Gastroesophageal sphincter (tissue), 3 donors: ENCODE data around the gene TSPAN9.

Experiments used
- CTCF ChIP-seq, 4 experiments: fragments of 200-600 bp in 2 of 4; fragments of 450-650 bp in 2 of 4; sonication (generic) in 1 of 4; IDR thresholded peaks; one replicate each; pipeline ENCODE4 v1.5.1; 2017 to 2019; ENCODE audit warnings: antibody characterized with exemption in 4 of 4, mild to moderate bottlenecking in 2 of 4, moderate library complexity in 2 of 4
- EP300 ChIP-seq: sonication (generic); formaldehyde crosslinking; IDR thresholded peaks from one replicate; pipeline ENCODE4 v1.6.1; 2017; ENCODE audit warnings: antibody characterized with exemption, mild to moderate bottlenecking
- POLR2A ChIP-seq, 2 donors: fragments of 450-650 bp; IDR thresholded peaks; one replicate each; pipeline ENCODE4 v1.6.1; 2017; ENCODE audit warnings: antibody characterized with exemption in 2 of 2, mild to moderate bottlenecking in 2 of 2, moderate library complexity in 1 of 2
- POLR2AphosphoS5 ChIP-seq: sonication (generic); formaldehyde crosslinking; IDR thresholded peaks from one replicate; pipeline ENCODE4 v1.6.1; 2017; ENCODE audit warnings: antibody characterized with exemption

GRCh38 chr12:3142386-3142785 is 65.2 kb downstream of the TSPAN9 start:
- TF ChIP-seq CTCF (IDR thresholded peaks at IDR 0.05) = no peak
- no peak for TF ChIP-seq EP300
- no peak for TF ChIP-seq POLR2AphosphoS5
- TF ChIP-seq POLR2A (IDR thresholded peaks at IDR 0.05) = no peak
